KOPT-K1 (cell line): Measurements from ENCODE around the gene HS3ST5.
"Not testable (repeated sequence)": the region's sequence is repeated elsewhere in the genome, so short reads cannot be mapped to it uniquely, and the experiment has no call there.

Experiments
- H3K27ac ChIP-seq: fragments of 200-600 bp; sonication (generic); 2 replicates; pipeline ENCODE4 v1.5.1; 2016; ENCODE audit warnings: antibody characterized with exemption, mild to moderate bottlenecking, low read depth, low read length; ENCODE audit not compliant: poor library complexity, severe bottlenecking
- H3K36me3 ChIP-seq: fragments of 200-600 bp; sonication (generic); 2 replicates; pipeline ENCODE4 v1.5.1; 2017; ENCODE audit warnings: antibody characterized with exemption, mild to moderate bottlenecking, low read length, moderate library complexity; ENCODE audit not compliant: insufficient read depth
- H3K9me3 ChIP-seq: fragments of 200-600 bp; sonication (generic); 2 replicates; pipeline ENCODE4 v1.5.1; 2017; ENCODE audit warnings: antibody characterized with exemption, low read length, mild to moderate bottlenecking; ENCODE audit not compliant: insufficient read depth, poor library complexity, severe bottlenecking

The HS3ST5 gene

GRCh38 chr6:114096561-114097172, 246.2 kb downstream of the HS3ST5 start:
- Histone ChIP-seq H3K36me3 (no peaks in the 10 kb centered on the region), H3K9me3 (no peaks in the 10 kb centered on the region), H3K27ac (no peak overlapping the region)

- H3K9me3 ChIP-seq, result no peaks in the 10 kb centered on the region
- H3K27ac ChIP-seq, result no peak overlapping the region
- no peaks in the 10 kb centered on the region for H3K36me3 ChIP-seq
Measured at GRCh38 chr6:114092943-114093342, 249.9 kb downstream of the HS3ST5 start.

GRCh38 chr6:114090626-114091025, 252.2 kb downstream of the HS3ST5 start:
- H3K36me3 ChIP-seq, result no peaks in the 10 kb centered on the region
- no peak overlapping the region for H3K27ac ChIP-seq
- no peaks in the 10 kb centered on the region for H3K9me3 ChIP-seq

GRCh38 chr6:114087496-114087895, 255.3 kb downstream of the HS3ST5 start:
- H3K36me3 ChIP-seq, result no peaks in the 10 kb centered on the region
- H3K9me3 ChIP-seq, result no peaks in the 10 kb centered on the region
- H3K27ac ChIP-seq, result no peak overlapping the region

GRCh38 chr6:114085211-114085610, 257.6 kb downstream of the HS3ST5 start:
- H3K36me3 ChIP-seq, result no peaks in the 10 kb centered on the region
- H3K27ac ChIP-seq, result no peak overlapping the region
- H3K9me3 ChIP-seq, result no peaks in the 10 kb centered on the region

GRCh38 chr6:114084327-114084890, 258.4 kb downstream of the HS3ST5 start:
- Histone ChIP-seq H3K27ac (no peak overlapping the region), H3K9me3 (no peaks in the 10 kb centered on the region), H3K36me3 (no peaks in the 10 kb centered on the region)

GRCh38 chr6:114083251-114083650, 259.6 kb downstream of the HS3ST5 start:
- Histone ChIP-seq H3K9me3 (no peaks in the 10 kb centered on the region), H3K36me3 (no peaks in the 10 kb centered on the region), H3K27ac (no peak overlapping the region)

GRCh38 chr6:114081730-114082129, 261.1 kb downstream of the HS3ST5 start:
- H3K36me3 ChIP-seq, result no peaks in the 10 kb centered on the region
- H3K9me3 ChIP-seq, result no peaks in the 10 kb centered on the region
- no peak overlapping the region for H3K27ac ChIP-seq

GRCh38 chr6:114080891-114081510, 261.8 kb downstream of the HS3ST5 start:
- Histone ChIP-seq H3K27ac (no peak overlapping the region), H3K9me3 (no peaks in the 10 kb centered on the region), H3K36me3 (no peaks in the 10 kb centered on the region)

- not testable (repeated sequence) for H3K27ac ChIP-seq, H3K36me3 ChIP-seq, H3K9me3 ChIP-seq
Measured at GRCh38 chr6:114080410-114080809, 262.4 kb downstream of the HS3ST5 start.

- Histone ChIP-seq H3K36me3 (no peaks in the 10 kb centered on the region), H3K9me3 (no peaks in the 10 kb centered on the region), H3K27ac (no peak overlapping the region)
Measured at GRCh38 chr6:114075777-114076176, 267.0 kb downstream of the HS3ST5 start.

- Histone ChIP-seq H3K36me3 (no peaks in the 10 kb centered on the region), H3K27ac (no peak overlapping the region), H3K9me3 (no peaks in the 10 kb centered on the region)
Measured at GRCh38 chr6:114075300-114075699, 267.5 kb downstream of the HS3ST5 start.

- no peaks in the 10 kb centered on the region for H3K9me3 ChIP-seq
Measured at GRCh38 chr6:114068771-114069170, 274.1 kb downstream of the HS3ST5 start.

GRCh38 chr6:114068116-114068515, 274.7 kb downstream of the HS3ST5 start:
- Histone ChIP-seq H3K36me3 (no peaks in the 10 kb centered on the region), H3K9me3 (no peaks in the 10 kb centered on the region)

More at GRCh38 chr6:114068771-114069170, 274.1 kb downstream of the HS3ST5 start:
- H3K36me3 ChIP-seq, result no peaks in the 10 kb centered on the region
- no peak overlapping the region for H3K27ac ChIP-seq

GRCh38 chr6:114064862-114065261, 278.0 kb downstream of the HS3ST5 start:
- Histone ChIP-seq H3K36me3 (no peaks in the 10 kb centered on the region), H3K9me3 (no peaks in the 10 kb centered on the region), H3K27ac (no peak overlapping the region)

More at GRCh38 chr6:114068116-114068515, 274.7 kb downstream of the HS3ST5 start:
- H3K27ac ChIP-seq, result no peak overlapping the region

GRCh38 chr6:114063956-114064355, 278.9 kb downstream of the HS3ST5 start:
- Histone ChIP-seq H3K27ac (no peak overlapping the region), H3K36me3 (no peaks in the 10 kb centered on the region), H3K9me3 (no peaks in the 10 kb centered on the region)
